Adrenal gland (tissue), 5 donors: Measurements from ENCODE around the gene TRMT11.

Experiments used
- CTCF ChIP-seq, 6 experiments: fragments of 450-650 bp in 4 of 6; fragments of 200-600 bp in 2 of 6; sonication (generic) in 1 of 6; IDR thresholded peaks; 1 replicate in 5 of 6; 2 replicates in 1 of 6; pipeline versions ENCODE4 v1.5.1 to v1.8.0; 2016 to 2021; ENCODE audit warnings: antibody characterized with exemption in 6 of 6, mild to moderate bottlenecking in 2 of 6, moderate library complexity in 1 of 6
- POLR2A ChIP-seq, 2 donors: fragments of 450-650 bp; IDR thresholded peaks; one replicate each; pipeline ENCODE4 v1.6.1; 2017; ENCODE audit warnings: antibody characterized with exemption in 2 of 2, mild to moderate bottlenecking in 2 of 2, moderate library complexity in 1 of 2
- donor health status: DM: no; HTN: no; CAD: no.

GRCh38 chr6:125988280-125988679 lies 1.9 kb downstream of the TRMT11 start:
- no peak for TF ChIP-seq CTCF (IDR thresholded peaks at IDR 0.05)
- TF ChIP-seq POLR2A (IDR thresholded peaks at IDR 0.05), result no peak
